OCI-LY7 (cell line): ENCODE data around the gene THAP4. TPM values are rescaled to one million over a fixed set of nuclear protein-coding genes. Genes with fewer than 3 reads are reported as not detected.
"Not testable (repeated sequence)": the region's sequence is repeated elsewhere in the genome, so short reads cannot be mapped to it uniquely, and the experiment has no call there.

Experiments
- BruUV-seq: library from RNA; stranded (reverse); fragments of 400-500 nt; replicated peaks from 2 replicates; lab custom pipeline; 2021; lab: Mats Ljungman, UMichigan
- CTCF ChIA-PET: fragments of 300-600 bp; sonication (Branson Sonifier 250); formaldehyde crosslinking; loops from one replicate; lab custom pipeline; 2022; ENCODE audit warnings: antibody characterized with exemption; ENCODE audit not compliant: unreplicated experiment; lab: Charles Lee
- POLR2A ChIA-PET: fragments of 300-600 bp; sonication (Branson Sonifier 250); formaldehyde crosslinking; loops from one replicate; lab custom pipeline; 2022; ENCODE audit warnings: antibody characterized with exemption; lab: Charles Lee
- DNase-seq: peaks from one replicate; pipeline ENCODE4 v3.0.0-alpha.2; 2015; ENCODE audit warnings: low spot score
- H2AFZ ChIP-seq: fragments of 200-600 bp; sonication (generic), shearing (Covaris generic); 2 replicates; pipeline ENCODE4 v1.6.1; 2014; ENCODE audit warnings: mild to moderate bottlenecking, antibody characterized with exemption, low read length, moderate library complexity
- H3K27ac ChIP-seq: fragments of 200-600 bp; sonication (generic); 2 replicates; pipeline ENCODE4 v1.5.1; 2014; ENCODE audit warnings: mixed run types, low read depth, mild to moderate bottlenecking, moderate library complexity, low read length, inconsistent platforms; ENCODE audit not compliant: poor library complexity, severe bottlenecking
- H3K36me3 ChIP-seq: fragments of 200-600 bp; sonication (generic); 2 replicates; pipeline ENCODE4 v1.6.1; 2014; ENCODE audit warnings: mild to moderate bottlenecking, antibody characterized with exemption, low read length, moderate library complexity, mixed read lengths; ENCODE audit not compliant: insufficient read depth
- H3K4me1 ChIP-seq: fragments of 200-600 bp; sonication (generic); 2 replicates; pipeline ENCODE4 v1.5.1; 2014; ENCODE audit warnings: mild to moderate bottlenecking, low read length; ENCODE audit not compliant: insufficient read depth, poor library complexity, severe bottlenecking
- H3K4me2 ChIP-seq: fragments of 200-600 bp; sonication (generic); 2 replicates; pipeline ENCODE4 v1.6.1; 2014; ENCODE audit warnings: mild to moderate bottlenecking, low read length
- H3K4me3 ChIP-seq: fragments of 200-600 bp; sonication (generic); 2 replicates; pipeline ENCODE4 v1.5.1; 2014; ENCODE audit warnings: mild to moderate bottlenecking, low read depth, low read length; ENCODE audit not compliant: poor library complexity, severe bottlenecking
- H3K79me2 ChIP-seq: fragments of 200-600 bp; sonication (generic); 2 replicates; pipeline ENCODE4 v1.6.1; 2016; ENCODE audit warnings: low read depth, mild to moderate bottlenecking, low read length, moderate library complexity, mixed read lengths; ENCODE audit not compliant: insufficient read depth
- H3K9me2 ChIP-seq: fragments of 200-600 bp; sonication (generic); 2 replicates; pipeline ENCODE4 v1.6.1; 2016; ENCODE audit warnings: mild to moderate bottlenecking, low read length, mixed read lengths; ENCODE audit not compliant: insufficient read depth
- H3K9me3 ChIP-seq: fragments of 200-600 bp; sonication (generic); 2 replicates; pipeline ENCODE4 v1.6.1; 2014; ENCODE audit warnings: mild to moderate bottlenecking, mixed run types, low read length, mixed read lengths
- H4K20me1 ChIP-seq: fragments of 200-600 bp; sonication (generic); 2 replicates; pipeline ENCODE4 v1.6.1; 2014; ENCODE audit warnings: mild to moderate bottlenecking, antibody characterized with exemption, low read length, moderate library complexity, mixed read lengths; ENCODE audit not compliant: insufficient read depth
- EZH2phosphoT487 ChIP-seq: fragments of 200-600 bp; sonication (generic); IDR thresholded peaks from 2 replicates; pipeline ENCODE4 v1.6.1; 2018; ENCODE audit warnings: low read depth, borderline replicate concordance, mild to moderate bottlenecking, mixed run types, antibody characterized with exemption, low read length, moderate library complexity, mixed read lengths
- intact Hi-C: fragments of 100-400 bp; cut with micrococcal nuclease; formaldehyde crosslinking; loops from one replicate; pipeline ENCODE4 v1.10.0; 2022; ENCODE audit not compliant: unreplicated experiment
- total RNA-seq, 2 experiments: library from RNA; depleted of rRNA in 1 of 2; stranded (reverse); fragments of >200 nt in 1 of 2; shearing (Covaris generic) in 1 of 2; gene quantifications; 2 replicates each; pipeline ENCODE4 v1.2.3, GENCODE V29; 2014 to 2022
- TF ChIP-seq, protein P1 (sequence below): fragments of 200-600 bp; sonication (generic); conservative IDR thresholded peaks from 2 replicates; pipeline ENCODE4 v1.5.1; 2014; ENCODE audit warnings: mild to moderate bottlenecking, antibody characterized with exemption, low read length, moderate library complexity, mixed read lengths

The THAP4 gene
- total RNA-seq, 2 experiments from 2014 or later: 61.6 to 65.6 TPM

DNA sequence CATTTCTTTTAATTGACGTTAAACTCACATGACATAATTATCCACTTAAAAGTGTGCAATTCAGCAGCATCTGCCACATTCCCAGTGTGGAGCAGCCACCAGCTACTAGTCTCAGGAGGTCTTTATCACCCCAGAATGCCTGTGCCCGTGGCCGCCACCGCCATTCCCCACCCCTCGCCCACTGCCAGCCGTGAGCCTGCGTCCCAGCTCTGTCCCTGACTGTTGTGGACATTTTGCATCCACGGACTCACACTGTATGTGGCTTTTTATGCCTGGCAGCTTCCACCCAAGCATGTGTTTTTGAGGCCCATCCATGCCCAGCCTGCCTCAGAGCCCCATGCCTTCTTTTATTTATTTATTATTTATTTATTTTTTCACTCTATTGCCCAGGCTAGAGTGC, 69.2 kb downstream of the THAP4 start:
- no peaks in the 10 kb centered on the region for H3K36me3 ChIP-seq
- H3K9me3 ChIP-seq: no peaks in the 10 kb centered on the region
- H3K4me1 ChIP-seq: no peaks in the 10 kb centered on the region
- no peak for DNase-seq
- H4K20me1 ChIP-seq: no peaks in the 10 kb centered on the region
- H3K4me2 ChIP-seq: no peak overlapping the region
- POLR2A ChIA-PET: interaction anchor here (1.2 kb wide), 1 partner anchor 12 kb away, joined by 4 read pairs; no protein-coding TSS in a partner anchor
- no peak overlapping the region for H2AFZ ChIP-seq
- intact Hi-C loops: no loop called here
- H3K4me3 ChIP-seq: no peak overlapping the region
- CTCF ChIA-PET: no interaction called here
- TF ChIP-seq EZH2phosphoT487: no peak
- no peak overlapping the region for H3K27ac ChIP-seq
- no peaks in the 10 kb centered on the region for H3K79me2 ChIP-seq
- no TSS peak for BruUV-seq
- H3K9me2 ChIP-seq: no peaks in the 10 kb centered on the region

DNA sequence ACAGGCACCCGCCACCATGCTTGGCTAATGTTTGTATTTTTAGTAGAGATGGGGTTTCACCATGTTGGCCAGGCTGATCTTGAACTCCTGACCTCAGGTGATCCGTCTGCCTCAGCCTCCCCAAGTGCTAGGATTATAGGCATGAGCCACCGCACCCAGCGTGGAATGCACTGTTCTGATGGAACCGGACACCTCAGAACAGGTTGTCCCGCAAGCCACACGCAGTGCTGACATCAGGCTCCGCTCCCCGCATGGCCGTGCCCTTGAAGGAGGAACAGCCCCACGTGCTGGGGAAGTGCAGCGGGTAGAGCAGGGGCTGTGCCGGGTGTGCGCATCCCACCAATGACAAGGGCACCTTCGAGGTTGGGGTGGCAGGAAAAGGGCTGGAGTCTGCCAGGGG, 69.7 kb downstream of the THAP4 start:
- CTCF ChIA-PET, H3K9me3 ChIP-seq, DNase-seq, H3K4me3 ChIP-seq, H3K9me2 ChIP-seq, H3K4me1 ChIP-seq, H2AFZ ChIP-seq, H3K79me2 ChIP-seq, BruUV-seq, H3K27ac ChIP-seq, H4K20me1 ChIP-seq, H3K36me3 ChIP-seq, intact Hi-C loops, H3K4me2 ChIP-seq: not testable (repeated sequence)
- POLR2A ChIA-PET: interaction anchor here (1.2 kb wide), 1 partner anchor 12 kb away, joined by 4 read pairs; no protein-coding TSS in a partner anchor

DNA sequence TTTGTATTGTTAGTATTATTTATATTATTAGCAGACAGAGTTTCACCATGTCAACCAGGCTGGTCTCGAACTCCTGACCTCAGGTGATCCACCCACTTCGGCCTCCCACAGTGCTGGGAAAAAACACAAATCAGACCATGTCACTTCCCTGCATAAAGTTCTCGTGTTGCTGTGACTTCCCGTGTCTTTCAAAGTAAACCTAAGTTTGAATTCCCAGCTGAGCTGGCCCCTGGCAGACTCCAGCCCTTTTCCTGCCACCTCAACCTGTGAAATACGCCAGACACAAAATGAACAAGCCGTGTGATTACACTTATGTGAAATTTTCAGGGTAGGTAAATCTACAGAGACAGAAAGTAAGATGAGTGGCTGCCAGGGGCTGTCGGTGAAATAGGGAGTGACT, 70.5 kb downstream of the THAP4 start:
- no peak for DNase-seq
- Histone ChIP-seq H3K9me2 (no peaks in the 10 kb centered on the region), H3K36me3 (no peaks in the 10 kb centered on the region), H4K20me1 (no peaks in the 10 kb centered on the region), H3K9me3 (no peaks in the 10 kb centered on the region), H3K4me3 (no peak overlapping the region), H3K4me2 (no peak overlapping the region), H2AFZ (no peak overlapping the region), H3K4me1 (no peaks in the 10 kb centered on the region), H3K27ac (no peak overlapping the region), H3K79me2 (no peaks in the 10 kb centered on the region)
- TF ChIP-seq EZH2phosphoT487: no peak
- TF ChIP-seq, protein P1, sequence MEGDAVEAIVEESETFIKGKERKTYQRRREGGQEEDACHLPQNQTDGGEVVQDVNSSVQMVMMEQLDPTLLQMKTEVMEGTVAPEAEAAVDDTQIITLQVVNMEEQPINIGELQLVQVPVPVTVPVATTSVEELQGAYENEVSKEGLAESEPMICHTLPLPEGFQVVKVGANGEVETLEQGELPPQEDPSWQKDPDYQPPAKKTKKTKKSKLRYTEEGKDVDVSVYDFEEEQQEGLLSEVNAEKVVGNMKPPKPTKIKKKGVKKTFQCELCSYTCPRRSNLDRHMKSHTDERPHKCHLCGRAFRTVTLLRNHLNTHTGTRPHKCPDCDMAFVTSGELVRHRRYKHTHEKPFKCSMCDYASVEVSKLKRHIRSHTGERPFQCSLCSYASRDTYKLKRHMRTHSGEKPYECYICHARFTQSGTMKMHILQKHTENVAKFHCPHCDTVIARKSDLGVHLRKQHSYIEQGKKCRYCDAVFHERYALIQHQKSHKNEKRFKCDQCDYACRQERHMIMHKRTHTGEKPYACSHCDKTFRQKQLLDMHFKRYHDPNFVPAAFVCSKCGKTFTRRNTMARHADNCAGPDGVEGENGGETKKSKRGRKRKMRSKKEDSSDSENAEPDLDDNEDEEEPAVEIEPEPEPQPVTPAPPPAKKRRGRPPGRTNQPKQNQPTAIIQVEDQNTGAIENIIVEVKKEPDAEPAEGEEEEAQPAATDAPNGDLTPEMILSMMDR: no peak
- intact Hi-C loops: no loop called here
- ChIA-PET POLR2A (interaction anchor here (0.7 kb wide), 1 partner anchor 192 kb away, joined by 3 read pairs; no protein-coding TSS in a partner anchor), CTCF (no interaction called here)
- no TSS peak for BruUV-seq

DNA sequence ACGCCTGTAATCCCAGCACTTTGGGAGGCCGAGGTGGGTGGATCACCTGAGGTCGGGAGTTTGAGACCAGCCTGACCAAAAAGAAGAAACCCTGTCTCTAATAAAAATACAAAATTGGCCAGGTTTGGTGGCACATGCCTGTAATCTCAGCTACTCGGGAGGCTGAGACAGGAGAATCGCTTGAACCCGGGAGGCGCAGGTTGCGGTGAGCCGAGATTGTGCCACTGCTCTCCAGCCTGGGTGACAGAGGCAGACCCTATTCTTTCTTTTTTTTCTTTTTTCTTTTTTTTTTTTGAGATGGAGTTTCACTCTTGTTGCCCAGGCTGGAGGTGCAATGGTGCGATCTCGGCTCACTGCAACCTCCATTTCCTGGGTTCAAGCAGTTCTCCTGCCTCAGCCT, 70.9 kb downstream of the THAP4 start:
- POLR2A ChIA-PET: interaction anchor here (0.7 kb wide), 1 partner anchor 191 kb away, joined by 3 read pairs; no protein-coding TSS in a partner anchor
- H2AFZ ChIP-seq, H3K9me3 ChIP-seq, H4K20me1 ChIP-seq, H3K4me1 ChIP-seq, H3K4me2 ChIP-seq, H3K4me3 ChIP-seq, CTCF ChIA-PET, H3K9me2 ChIP-seq, intact Hi-C loops, H3K36me3 ChIP-seq, H3K79me2 ChIP-seq, BruUV-seq, H3K27ac ChIP-seq, DNase-seq: not testable (repeated sequence)
